Kidney (tissue), 22 donors: Measurements from ENCODE around the gene ARRDC3. TPM values are rescaled to one million over a fixed set of nuclear protein-coding genes. Genes with fewer than 3 reads are reported as not detected.

Experiments
- DNase-seq, 5 donors: peaks; one replicate each; pipeline ENCODE4 v3.0.0-alpha.2; 2013 to 2020
- FAIRE-seq: peaks from 2 replicates; lab custom pipeline; 2012; peaks lifted over from hg19 to GRCh38; lab: Jason Lieb, UNC
- H3K27ac ChIP-seq, 2 donors: one replicate each; pipeline ENCODE4 v1.7.0; 2013; ENCODE audit warnings: low read depth in 2 of 2, low read length in 2 of 2, inconsistent platforms in 1 of 2
- H3K27me3 ChIP-seq: one replicate; pipeline ENCODE4 v1.7.1; 2013; ENCODE audit warnings: low read length, inconsistent platforms; ENCODE audit not compliant: control insufficient read depth, insufficient read depth
- H3K36me3 ChIP-seq, 3 donors: one replicate each; pipeline versions ENCODE4 v1.7.0 to v1.7.1; 2013; ENCODE audit warnings: low read length in 3 of 3, control low read depth in 1 of 3, inconsistent platforms in 1 of 3; ENCODE audit not compliant: insufficient read depth in 3 of 3, control insufficient read depth in 2 of 3
- H3K4me1 ChIP-seq, 3 donors: one replicate each; pipeline versions ENCODE4 v1.7.0 to v1.7.1; 2013; ENCODE audit warnings: low read length in 3 of 3, inconsistent platforms in 1 of 3, low read depth in 1 of 3; ENCODE audit not compliant: control insufficient read depth in 2 of 3, insufficient read depth in 2 of 3
- H3K4me3 ChIP-seq, 3 donors: one replicate each; pipeline versions ENCODE4 v1.7.0 to v1.8.1; 2013; ENCODE audit warnings: low read length in 3 of 3, control low read depth in 1 of 3, inconsistent platforms in 1 of 3
- H3K9ac ChIP-seq, 3 donors: one replicate each; pipeline versions ENCODE4 v1.7.0 to v1.7.1; 2013; ENCODE audit warnings: low read length in 3 of 3, control low read depth in 1 of 3, inconsistent platforms in 1 of 3
- H3K9me3 ChIP-seq, 3 donors: one replicate each; pipeline versions ENCODE4 v1.7.0 to v1.7.1; 2013; ENCODE audit warnings: low read length in 3 of 3, control low read depth in 1 of 3, inconsistent platforms in 1 of 3; ENCODE audit not compliant: control insufficient read depth in 2 of 3, insufficient read depth in 1 of 3
- intact Hi-C: fragments of 100-400 bp; cut with DNase I; formaldehyde crosslinking; loops from one replicate; pipeline ENCODE4 v1.11.1; 2022
- long read RNA-seq, 10 donors: library from polyadenylated mRNA in 1 of 10; unstranded in 1 of 10; transcript quantifications; one replicate each; pipeline ENCODE4 v2.0.0 and lab custom pipeline, GENCODE V29; 2021 to 2026
- polyA plus RNA-seq: library from polyadenylated mRNA; stranded (reverse); fragments of 350-450 nt; fragmentation: Illumina TruSeq; extraction: RNeasy Lipid Tissue Mini Kit (QIAGEN cat#74804); gene quantifications from one replicate; pipeline ENCODE4 v1.2.3, GENCODE V29; 2014; ENCODE audit warnings: low read depth, low replicate concordance; ENCODE audit not compliant: insufficient read depth
- total RNA-seq: library from RNA; stranded (reverse); fragmentation: NEBNext Ultra II Directional; extraction: Animal tissue kit (Norgen Biotek cat#: 25700); gene quantifications from one replicate; pipeline ENCODE4 v1.2.1, GENCODE V29; 2021
- TF ChIP-seq, protein P1 (sequence below): IDR thresholded peaks from 3 replicates; pipeline ENCODE4 v1.5.1; 2012; ENCODE audit warnings: mild to moderate bottlenecking, moderate library complexity, borderline replicate concordance; ENCODE audit not compliant: insufficient read depth; ENCODE audit errors: extremely low read depth
- donor health status: control.
- donor health status: control.
- donor health status: control.
- donor health status: control.
- donor health status: control.
- donor health status: DM: yes; HTN: yes; CAD: no.
- donor health status: Normal renal cell carcinoma (clear cell type).

The ARRDC3 gene
- total RNA-seq (124 TPM), polyA plus RNA-seq (18.4 TPM)
- long read RNA-seq, donor 1, full-length matches to known transcripts, result 21 of 26 reads
- long read RNA-seq, donor 1, partial matches to known transcripts, result 5 of 26 reads
- long read RNA-seq, donor 1, other reads (novel, unspliced or antisense), result 0 of 26 reads
- long read RNA-seq, donor 2, full-length matches to known transcripts, result 31 of 52 reads
- long read RNA-seq, donor 2, partial matches to known transcripts, result 21 of 52 reads
- long read RNA-seq, donor 2, other reads (novel, unspliced or antisense), result 0 of 52 reads
- long read RNA-seq, donor 3, full-length matches to known transcripts, result 56 of 64 reads
- long read RNA-seq, donor 3, partial matches to known transcripts, result 8 of 64 reads
- long read RNA-seq, donor 3, other reads (novel, unspliced or antisense), result 0 of 64 reads
- long read RNA-seq, donor 4, full-length matches to known transcripts, result 29 of 29 reads
- long read RNA-seq, donor 4, partial matches to known transcripts, result 0 of 29 reads
- long read RNA-seq, donor 4, other reads (novel, unspliced or antisense), result 0 of 29 reads
- long read RNA-seq, donor 5, full-length matches to known transcripts, result 4 of 4 reads
- long read RNA-seq, donor 5, partial matches to known transcripts, result 0 of 4 reads
- long read RNA-seq, donor 5, other reads (novel, unspliced or antisense), result 0 of 4 reads
- long read RNA-seq, donor 6, full-length matches to known transcripts, result 56 of 105 reads
- long read RNA-seq, donor 6, partial matches to known transcripts, result 49 of 105 reads
- long read RNA-seq, donor 6, other reads (novel, unspliced or antisense), result 0 of 105 reads
- long read RNA-seq, donor 7, full-length matches to known transcripts, result 32 of 44 reads
- long read RNA-seq, donor 7, partial matches to known transcripts, result 3 of 44 reads
- long read RNA-seq, donor 7, other reads (novel, unspliced or antisense), result 9 of 44 reads
- long read RNA-seq, donor 8, full-length matches to known transcripts, result 32 of 64 reads
- long read RNA-seq, donor 8, partial matches to known transcripts, result 32 of 64 reads
- long read RNA-seq, donor 8, other reads (novel, unspliced or antisense), result 0 of 64 reads
- long read RNA-seq, donor 9, full-length matches to known transcripts, result 17 of 31 reads
- long read RNA-seq, donor 9, partial matches to known transcripts, result 14 of 31 reads
- long read RNA-seq, donor 9, other reads (novel, unspliced or antisense), result 0 of 31 reads
- long read RNA-seq, donor 10, full-length matches to known transcripts, result 39 of 66 reads
- long read RNA-seq, donor 10, partial matches to known transcripts, result 27 of 66 reads
- long read RNA-seq, donor 10, other reads (novel, unspliced or antisense), result 0 of 66 reads

GRCh38 chr5:91383027-91383955, at the start of gene ARRDC3:
Gene ARRDC3 (minus strand): TSS chr5:91383317. CDS start chr5:91383092, 225 bp downstream.
- H3K4me1 ChIP-seq, result no peaks in the 10 kb centered on the region
- peak within 1 kb of the TSS; percentile 92 to 100 (median 93) for H3K4me3 ChIP-seq
- no peaks in the 10 kb centered on the region for H3K9me3 ChIP-seq
- intact Hi-C loops, result loop anchor here (10.0 kb wide), 2 partner anchors 278 to 448 kb away; no protein-coding TSS in a partner anchor
- H3K27me3 ChIP-seq, result no peaks in the 10 kb centered on the region
- TF ChIP-seq, protein P1, sequence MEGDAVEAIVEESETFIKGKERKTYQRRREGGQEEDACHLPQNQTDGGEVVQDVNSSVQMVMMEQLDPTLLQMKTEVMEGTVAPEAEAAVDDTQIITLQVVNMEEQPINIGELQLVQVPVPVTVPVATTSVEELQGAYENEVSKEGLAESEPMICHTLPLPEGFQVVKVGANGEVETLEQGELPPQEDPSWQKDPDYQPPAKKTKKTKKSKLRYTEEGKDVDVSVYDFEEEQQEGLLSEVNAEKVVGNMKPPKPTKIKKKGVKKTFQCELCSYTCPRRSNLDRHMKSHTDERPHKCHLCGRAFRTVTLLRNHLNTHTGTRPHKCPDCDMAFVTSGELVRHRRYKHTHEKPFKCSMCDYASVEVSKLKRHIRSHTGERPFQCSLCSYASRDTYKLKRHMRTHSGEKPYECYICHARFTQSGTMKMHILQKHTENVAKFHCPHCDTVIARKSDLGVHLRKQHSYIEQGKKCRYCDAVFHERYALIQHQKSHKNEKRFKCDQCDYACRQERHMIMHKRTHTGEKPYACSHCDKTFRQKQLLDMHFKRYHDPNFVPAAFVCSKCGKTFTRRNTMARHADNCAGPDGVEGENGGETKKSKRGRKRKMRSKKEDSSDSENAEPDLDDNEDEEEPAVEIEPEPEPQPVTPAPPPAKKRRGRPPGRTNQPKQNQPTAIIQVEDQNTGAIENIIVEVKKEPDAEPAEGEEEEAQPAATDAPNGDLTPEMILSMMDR, result peak; percentile 26
- H3K9ac ChIP-seq, result peak within 1 kb of the TSS; percentile 94 to 99 (median 99)
- no peak for FAIRE-seq
- no peaks in the 10 kb centered on the region for H3K36me3 ChIP-seq
- H3K27ac ChIP-seq, result peak within 1 kb of the TSS; percentile 100
- DNase-seq, result peak; percentile 98 to 99 (median 98)

GRCh38 chr5:91430949-91431348, 47.8 kb upstream of the ARRDC3 start:
- FAIRE-seq (no peak), DNase-seq (no peak)
- H3K27me3 ChIP-seq, result no peaks in the 10 kb centered on the region
- no peak overlapping the region for H3K27ac ChIP-seq
- H3K4me3 ChIP-seq, result no peak overlapping the region
- H3K9me3 ChIP-seq, result no peaks in the 10 kb centered on the region
- H3K4me1 ChIP-seq, result no peaks in the 10 kb centered on the region
- TF ChIP-seq, protein P1, result no peak
- H3K36me3 ChIP-seq, result no peaks in the 10 kb centered on the region
- intact Hi-C loops, result no loop called here
- H3K9ac ChIP-seq, result no peak overlapping the region
